GM19240 (cell line): ENCODE results near the gene FLII.
A peak's percentile ranks its signal among the peaks of the same experiment; 100 is the strongest.
"Not testable (repeated sequence)": the region's sequence is repeated elsewhere in the genome, so short reads cannot be mapped to it uniquely, and the experiment has no call there.

Experiments
- DNase-seq: peaks from one replicate; pipeline ENCODE4 v3.0.0; 2011; ENCODE audit warnings: low spot score; ENCODE audit not compliant: insufficient read length

The FLII gene

GRCh38 chr17:18224053-18224386 is 34.5 kb downstream of the FLII start:
- DNase-seq: no peak

- DNase-seq: no peak
Observed at GRCh38 chr17:18218756-18219415, 39.7 kb downstream of the FLII start.

- peak; percentile 92 for DNase-seq
Observed at GRCh38 chr17:18217412-18218015, 41.0 kb downstream of the FLII start.

GRCh38 chr17:18216906-18217305 is 41.6 kb downstream of the FLII start:
- not testable (repeated sequence) for DNase-seq

GRCh38 chr17:18213666-18214270 is 44.8 kb downstream of the FLII start:
- no peak for DNase-seq

GRCh38 chr17:18208092-18208491 is 50.4 kb downstream of the FLII start:
- DNase-seq: no peak

- no peak for DNase-seq
Observed at GRCh38 chr17:18206962-18207361, 51.6 kb downstream of the FLII start.

GRCh38 chr17:18205861-18206260 is 52.7 kb downstream of the FLII start:
- no peak for DNase-seq

- no peak for DNase-seq
Observed at GRCh38 chr17:18203308-18203707, 55.2 kb downstream of the FLII start.

GRCh38 chr17:18201108-18201507 is 57.4 kb downstream of the FLII start:
- DNase-seq: no peak

GRCh38 chr17:18198530-18198929 is 60.0 kb downstream of the FLII start:
- DNase-seq: no peak

GRCh38 chr17:18197535-18198194 is 60.9 kb downstream of the FLII start:
- no peak for DNase-seq

GRCh38 chr17:18195246-18195645 is 63.3 kb downstream of the FLII start:
- no peak for DNase-seq
